WTC11 (cell line): ENCODE results near the gene CROCC2. TPM values are rescaled to one million over a fixed set of nuclear protein-coding genes. Genes with fewer than 3 reads are reported as not detected.

Experiments used
- ATAC-seq: fragments of 200-7000 bp; cut with Tn5 transposase; 2 replicates; pipeline ENCODE4 v1.10.0; 2021; ENCODE audit warnings: mild to moderate bottlenecking, moderate library complexity
- CTCF ChIA-PET: fragments of 300-600 bp; sonication (Branson Sonifier 250); formaldehyde crosslinking; loops from one replicate; lab custom pipeline; 2021; ENCODE audit warnings: antibody characterized with exemption; lab: Charles Lee
- POLR2A ChIA-PET: fragments of 350-600 bp; sonication (Branson Sonifier 250); formaldehyde crosslinking; loops from one replicate; lab custom pipeline; 2021; ENCODE audit warnings: antibody characterized with exemption; lab: Charles Lee
- DNase-seq: peaks from one replicate; pipeline ENCODE4 v3.0.0; 2021; ENCODE audit warnings: low spot score
- H3K27ac Mint-ChIP-seq: 2 replicates; pipeline ENCODE4 v1.8.0; 2021; ENCODE audit warnings: mixed read lengths
- H3K27me3 Mint-ChIP-seq: 2 replicates; pipeline ENCODE4 v1.8.0; 2021; ENCODE audit warnings: low read depth, mild to moderate bottlenecking, moderate library complexity, mixed read lengths
- H3K36me3 Mint-ChIP-seq: 2 replicates; pipeline ENCODE4 v1.8.0; 2021; ENCODE audit warnings: mixed read lengths
- H3K4me1 Mint-ChIP-seq: 2 replicates; pipeline ENCODE4 v1.8.0; 2022; ENCODE audit warnings: mixed read lengths
- H3K4me3 Mint-ChIP-seq: 2 replicates; pipeline ENCODE4 v1.8.0; 2021; ENCODE audit warnings: mild to moderate bottlenecking, moderate library complexity, mixed read lengths
- H3K9me3 Mint-ChIP-seq: 2 replicates; pipeline ENCODE4 v1.8.0; 2021; ENCODE audit warnings: mixed read lengths
- AFF4 ChIP-seq: sonication (generic); formaldehyde crosslinking; IDR thresholded peaks from 2 replicates; pipeline ENCODE4 v1.8.1; 2023; ENCODE audit warnings: mild to moderate bottlenecking, missing genetic modification reagents, borderline replicate concordance
- ATF2 ChIP-seq: sonication (generic); formaldehyde crosslinking; IDR thresholded peaks from 2 replicates; pipeline ENCODE4 v1.8.1; 2022; ENCODE audit warnings: low read depth, missing genetic modification reagents, borderline replicate concordance
- ETV6 ChIP-seq: sonication (generic); formaldehyde crosslinking; IDR thresholded peaks from 2 replicates; pipeline ENCODE4 v1.8.1; 2022; ENCODE audit warnings: mild to moderate bottlenecking, missing genetic modification reagents
- FOXP1 ChIP-seq: sonication (generic); formaldehyde crosslinking; IDR thresholded peaks from 2 replicates; pipeline ENCODE4 v1.8.0; 2022; ENCODE audit warnings: missing genetic modification reagents, mild to moderate bottlenecking, moderate library complexity, borderline replicate concordance
- GTF2I ChIP-seq: fragments of 250-450 bp; sonication (Bioruptor Pico); conservative IDR thresholded peaks from 2 replicates; pipeline ENCODE4 v1.4.0; 2021; ENCODE audit warnings: mild to moderate bottlenecking
- HMGA2 ChIP-seq: fragments of 250-450 bp; sonication (Bioruptor Pico); IDR thresholded peaks from 2 replicates; pipeline ENCODE4 v1.4.0; 2021; ENCODE audit warnings: mild to moderate bottlenecking, moderate library complexity
- JAZF1 ChIP-seq: fragments of 250-450 bp; sonication (Bioruptor Pico); IDR thresholded peaks from 2 replicates; pipeline ENCODE4 v1.9.0; 2021; ENCODE audit warnings: moderate library complexity, mild to moderate bottlenecking, inconsistent platforms
- MXD4 ChIP-seq: fragments of 250-450 bp; sonication (Bioruptor Pico); IDR thresholded peaks from 2 replicates; pipeline ENCODE4 v1.8.0; 2021; ENCODE audit warnings: mild to moderate bottlenecking, moderate library complexity, borderline replicate concordance
- NFE2L1 ChIP-seq: sonication (generic); formaldehyde crosslinking; IDR thresholded peaks from 2 replicates; pipeline ENCODE4 v1.8.1; 2023; ENCODE audit warnings: missing genetic modification reagents
- RORB ChIP-seq: fragments of 250-450 bp; sonication (Bioruptor Pico); IDR thresholded peaks from 2 replicates; pipeline ENCODE4 v1.9.0; 2021; ENCODE audit warnings: mild to moderate bottlenecking
- SMAD3 ChIP-seq: sonication (generic); formaldehyde crosslinking; IDR thresholded peaks from 2 replicates; pipeline ENCODE4 v1.8.0; 2022; ENCODE audit warnings: missing genetic modification reagents, mild to moderate bottlenecking, borderline replicate concordance
- SMAD4 ChIP-seq: sonication (generic); formaldehyde crosslinking; IDR thresholded peaks from 2 replicates; pipeline ENCODE4 v1.8.0; 2022; ENCODE audit warnings: mild to moderate bottlenecking, missing genetic modification reagents
- USF1 ChIP-seq: sonication (generic); formaldehyde crosslinking; IDR thresholded peaks from 2 replicates; pipeline ENCODE4 v1.8.0; 2022; ENCODE audit warnings: mild to moderate bottlenecking, missing genetic modification reagents
- ZBTB21 ChIP-seq: sonication (generic); formaldehyde crosslinking; IDR thresholded peaks from 2 replicates; pipeline ENCODE4 v1.8.1; 2023; ENCODE audit warnings: mild to moderate bottlenecking, missing genetic modification reagents, borderline replicate concordance
- ZNF263 ChIP-seq: sonication (generic); formaldehyde crosslinking; IDR thresholded peaks from 2 replicates; pipeline ENCODE4 v1.8.1; 2022; ENCODE audit warnings: low read depth, mild to moderate bottlenecking, moderate library complexity, missing genetic modification reagents
- ZNF317 ChIP-seq: sonication (generic); formaldehyde crosslinking; IDR thresholded peaks from 2 replicates; pipeline ENCODE4 v1.8.1; 2023; ENCODE audit warnings: low read depth, mild to moderate bottlenecking, moderate library complexity, missing genetic modification reagents, borderline replicate concordance
- ZNF416 ChIP-seq: fragments of 250-450 bp; sonication (Bioruptor Pico); IDR thresholded peaks from 2 replicates; pipeline ENCODE4 v1.9.0; 2021; ENCODE audit warnings: mild to moderate bottlenecking, inconsistent platforms
- total RNA-seq: library from RNA; stranded (reverse); gene quantifications from 3 replicates; pipeline ENCODE4 v1.2.3, GENCODE V29; 2021
- TF ChIP-seq, protein P1 (sequence below): sonication (generic); formaldehyde crosslinking; IDR thresholded peaks from 2 replicates; pipeline ENCODE4 v1.8.1; 2022; ENCODE audit warnings: missing genetic modification reagents, borderline replicate concordance
- TF ChIP-seq, protein P2 (sequence below): sonication (generic); formaldehyde crosslinking; IDR thresholded peaks from 2 replicates; pipeline ENCODE4 v1.8.1; 2023; ENCODE audit warnings: mild to moderate bottlenecking, moderate library complexity, missing genetic modification reagents

The CROCC2 gene
- total RNA-seq, 1 experiment from 2014 or later, result not detected

DNA sequence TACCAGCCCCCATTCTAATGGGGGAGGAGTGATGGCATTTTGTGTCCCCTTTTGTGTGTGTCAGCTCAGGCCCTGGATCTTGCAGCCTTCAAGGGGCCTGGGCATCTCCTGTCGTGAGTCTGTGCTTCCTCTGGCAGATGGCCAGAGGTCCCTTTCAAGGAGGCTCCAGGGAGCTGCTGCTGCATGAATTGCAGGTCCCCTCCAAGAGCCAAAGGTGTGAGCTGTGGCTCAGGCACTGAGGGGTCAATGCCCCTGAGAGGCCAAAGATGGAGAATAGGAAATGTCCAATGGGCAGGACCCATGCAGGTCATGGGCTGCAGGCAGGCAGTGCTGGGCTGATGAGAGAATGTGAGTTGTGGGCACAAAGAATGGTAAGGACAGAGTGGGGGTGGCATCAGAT, 20.6 kb upstream of the CROCC2 start (continued):
- TF ChIP-seq SMAD3 (CRISPR knock-in tag) (no peak), USF1 (CRISPR knock-in tag) (no peak), ETV6 (CRISPR knock-in tag) (no peak), ZNF317 (CRISPR knock-in tag) (no peak), SMAD4 (CRISPR knock-in tag) (no peak), ZNF263 (CRISPR knock-in tag) (no peak)

- TF ChIP-seq ATF2 (CRISPR knock-in tag), result no peak
- TF ChIP-seq, protein P1, sequence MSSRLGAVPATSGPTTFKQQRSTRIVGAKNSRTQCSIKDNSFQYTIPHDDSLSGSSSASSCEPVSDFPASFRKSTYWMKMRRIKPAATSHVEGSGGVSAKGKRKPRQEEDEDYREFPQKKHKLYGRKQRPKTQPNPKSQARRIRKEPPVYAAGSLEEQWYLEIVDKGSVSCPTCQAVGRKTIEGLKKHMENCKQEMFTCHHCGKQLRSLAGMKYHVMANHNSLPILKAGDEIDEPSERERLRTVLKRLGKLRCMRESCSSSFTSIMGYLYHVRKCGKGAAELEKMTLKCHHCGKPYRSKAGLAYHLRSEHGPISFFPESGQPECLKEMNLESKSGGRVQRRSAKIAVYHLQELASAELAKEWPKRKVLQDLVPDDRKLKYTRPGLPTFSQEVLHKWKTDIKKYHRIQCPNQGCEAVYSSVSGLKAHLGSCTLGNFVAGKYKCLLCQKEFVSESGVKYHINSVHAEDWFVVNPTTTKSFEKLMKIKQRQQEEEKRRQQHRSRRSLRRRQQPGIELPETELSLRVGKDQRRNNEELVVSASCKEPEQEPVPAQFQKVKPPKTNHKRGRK (CRISPR knock-in tag), result no peak
- Mint-ChIP-seq H3K27ac (no peak overlapping the region), H3K27me3 (no peaks in the 10 kb centered on the region), H3K4me1 (no peaks in the 10 kb centered on the region), H3K36me3 (no peaks in the 10 kb centered on the region), H3K4me3 (no peak overlapping the region), H3K9me3 (no peaks in the 10 kb centered on the region)
- POLR2A ChIA-PET, result no interaction called here
- CTCF ChIA-PET, result no interaction called here
- DNase-seq (no peak), ATAC-seq (no peak)
These were observed 20.0 kb upstream of the CROCC2 start for GRCh38 chr2:240886023-240886565.

- no peaks in the 10 kb centered on the region for H3K36me3 Mint-ChIP-seq
- no peak overlapping the region for H3K4me3 Mint-ChIP-seq
- H3K27me3 Mint-ChIP-seq, result no peaks in the 10 kb centered on the region
- no peaks in the 10 kb centered on the region for H3K9me3 Mint-ChIP-seq
- CTCF ChIA-PET, result no interaction called here
- POLR2A ChIA-PET, result no interaction called here
- no peak overlapping the region for H3K27ac Mint-ChIP-seq
- no peak; the same call in 1 of the 2 replicates for ATAC-seq
- DNase-seq, result no peak
- H3K4me1 Mint-ChIP-seq, result no peaks in the 10 kb centered on the region
- no peak for TF ChIP-seq JAZF1 (CRISPR knock-in tag)
- no peak for TF ChIP-seq GTF2I (CRISPR knock-in tag)
- TF ChIP-seq ZNF263 (CRISPR knock-in tag), result no peak
- TF ChIP-seq RORB (CRISPR knock-in tag), result no peak
- TF ChIP-seq, protein P1 (CRISPR knock-in tag), result no peak
- no peak for TF ChIP-seq ZBTB21 (CRISPR knock-in tag)
- TF ChIP-seq HMGA2 (CRISPR knock-in tag), result no peak
- TF ChIP-seq ZNF416 (CRISPR knock-in tag), result no peak
- TF ChIP-seq, protein P2, sequence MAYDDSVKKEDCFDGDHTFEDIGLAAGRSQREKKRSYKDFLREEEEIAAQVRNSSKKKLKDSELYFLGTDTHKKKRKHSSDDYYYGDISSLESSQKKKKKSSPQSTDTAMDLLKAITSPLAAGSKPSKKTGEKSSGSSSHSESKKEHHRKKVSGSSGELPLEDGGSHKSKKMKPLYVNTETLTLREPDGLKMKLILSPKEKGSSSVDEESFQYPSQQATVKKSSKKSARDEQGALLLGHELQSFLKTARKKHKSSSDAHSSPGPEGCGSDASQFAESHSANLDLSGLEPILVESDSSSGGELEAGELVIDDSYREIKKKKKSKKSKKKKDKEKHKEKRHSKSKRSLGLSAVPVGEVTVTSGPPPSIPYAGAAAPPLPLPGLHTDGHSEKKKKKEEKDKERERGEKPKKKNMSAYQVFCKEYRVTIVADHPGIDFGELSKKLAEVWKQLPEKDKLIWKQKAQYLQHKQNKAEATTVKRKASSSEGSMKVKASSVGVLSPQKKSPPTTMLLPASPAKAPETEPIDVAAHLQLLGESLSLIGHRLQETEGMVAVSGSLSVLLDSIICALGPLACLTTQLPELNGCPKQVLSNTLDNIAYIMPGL (CRISPR knock-in tag), result no peak
- no peak for TF ChIP-seq NFE2L1 (CRISPR knock-in tag)
- TF ChIP-seq AFF4, result no peak
- TF ChIP-seq FOXP1 (CRISPR knock-in tag), result no peak
- no peak for TF ChIP-seq MXD4 (CRISPR knock-in tag)
These were observed 19.2 kb upstream of the CROCC2 start for GRCh38 chr2:240886678-240887609.
